SU-DHL-6 (cell line): Measurements from ENCODE around the gene UGT2A3.

Source experiments
- H2AFZ ChIP-seq: fragments of 200-600 bp; sonication (generic); 2 replicates; pipeline ENCODE4 v1.6.1; 2014; ENCODE audit warnings: low read depth, mild to moderate bottlenecking, moderate library complexity, mixed read lengths, antibody characterized with exemption, low read length; ENCODE audit not compliant: severe bottlenecking
- H3F3A ChIP-seq: fragments of 200-600 bp; shearing (Covaris generic); 2 replicates; pipeline ENCODE4 v1.6.0; 2016; ENCODE audit warnings: antibody characterized with exemption, mild to moderate bottlenecking; ENCODE audit not compliant: insufficient read depth
- H3K27ac ChIP-seq: fragments of 200-600 bp; sonication (generic); 2 replicates; pipeline ENCODE4 v1.5.1; 2016; ENCODE audit warnings: low read depth, mild to moderate bottlenecking, low read length, moderate library complexity, mixed read lengths
- H3K27me3 ChIP-seq: fragments of 200-600 bp; sonication (generic), shearing (Covaris generic); 2 replicates; pipeline ENCODE4 v1.6.0; 2014; ENCODE audit warnings: mild to moderate bottlenecking, low read length
- H3K36me3 ChIP-seq: fragments of 200-600 bp; sonication (generic); 2 replicates; pipeline ENCODE4 v1.6.1; 2014; ENCODE audit warnings: mild to moderate bottlenecking, low read length, mixed read lengths
- H3K4me2 ChIP-seq: fragments of 300-600, 200-600 bp; shearing (Covaris generic), sonication (generic); 2 replicates; pipeline ENCODE4 v1.6.0; 2014; ENCODE audit warnings: low read length, low read depth, mild to moderate bottlenecking; ENCODE audit not compliant: poor library complexity, severe bottlenecking
- H3K4me3 ChIP-seq: fragments of 200-600 bp; sonication (generic); 2 replicates; pipeline ENCODE4 v1.5.1; 2014; ENCODE audit warnings: antibody characterized with exemption, low read length, mild to moderate bottlenecking, mixed read lengths; ENCODE audit not compliant: insufficient read depth, poor library complexity, severe bottlenecking
- H3K79me2 ChIP-seq: fragments of 200-600 bp; sonication (generic); 2 replicates; pipeline ENCODE4 v1.6.1; 2014; ENCODE audit warnings: mild to moderate bottlenecking, low read length, moderate library complexity; ENCODE audit not compliant: insufficient read depth
- H3K9ac ChIP-seq: fragments of 200-600 bp; sonication (generic); 2 replicates; pipeline ENCODE4 v1.7.0; 2014; ENCODE audit warnings: mild to moderate bottlenecking, low read length
- H3K9me2 ChIP-seq: fragments of 200-600 bp; sonication (generic); replicated peaks from 2 replicates; pipeline ENCODE4 v1.6.1; 2014; ENCODE audit warnings: low read length; ENCODE audit not compliant: insufficient read depth
- H3K9me3 ChIP-seq: fragments of 200-600 bp; sonication (generic); 2 replicates; pipeline ENCODE4 v1.6.1; 2014; ENCODE audit warnings: low read length, mixed read lengths; ENCODE audit not compliant: insufficient read depth
- H4K20me1 ChIP-seq: fragments of 200-600 bp; sonication (generic); 2 replicates; pipeline ENCODE4 v1.6.1; 2014; ENCODE audit warnings: low read depth, mild to moderate bottlenecking, antibody characterized with exemption, low read length, moderate library complexity, mixed read lengths
- CTCF ChIP-seq: fragments of 200-600 bp; sonication (generic); IDR thresholded peaks from one replicate; pipeline ENCODE4 v1.5.1; 2017; ENCODE audit warnings: antibody characterized with exemption, mild to moderate bottlenecking, low read length, moderate library complexity; ENCODE audit not compliant: insufficient read depth, poor library complexity, severe bottlenecking
- EZH2phosphoT487 ChIP-seq: fragments of 200-600 bp; sonication (generic), shearing (Covaris generic); conservative IDR thresholded peaks from 2 replicates; pipeline ENCODE4 v1.6.1; 2018; ENCODE audit warnings: mild to moderate bottlenecking, antibody characterized with exemption, low read length, moderate library complexity, mixed read lengths

The UGT2A3 gene

GRCh38 chr4:68954126-68954525, 2.5 kb upstream of the UGT2A3 start:
- Histone ChIP-seq H4K20me1 (no peaks in the 10 kb centered on the region), H3K36me3 (no peaks in the 10 kb centered on the region), H3K4me3 (no peak overlapping the region), H3K4me2 (no peak overlapping the region), H3K27me3 (no peaks in the 10 kb centered on the region), H3K9me2 (no peaks in the 10 kb centered on the region), H3K79me2 (no peaks in the 10 kb centered on the region), H3F3A (no peaks in the 10 kb centered on the region), H2AFZ (no peak overlapping the region), H3K27ac (no peak overlapping the region), H3K9me3 (no peaks in the 10 kb centered on the region), H3K9ac (no peak overlapping the region)
- TF ChIP-seq EZH2phosphoT487 (no peak), CTCF (no peak)

GRCh38 chr4:68953056-68953596, 1.5 kb upstream of the UGT2A3 start:
- no peaks in the 10 kb centered on the region for H3K79me2 ChIP-seq
- H3K4me2 ChIP-seq = no peak overlapping the region
- H3K9me3 ChIP-seq = no peaks in the 10 kb centered on the region
- no peak overlapping the region for H3K27ac ChIP-seq
- no peaks in the 10 kb centered on the region for H3K9me2 ChIP-seq
- no peak overlapping the region for H3K4me3 ChIP-seq
- H2AFZ ChIP-seq = no peak overlapping the region
- H3F3A ChIP-seq = no peaks in the 10 kb centered on the region
- H3K9ac ChIP-seq = no peak overlapping the region
- no peaks in the 10 kb centered on the region for H4K20me1 ChIP-seq
- TF ChIP-seq EZH2phosphoT487 (no peak), CTCF (no peak)
- no peaks in the 10 kb centered on the region for H3K36me3 ChIP-seq
- H3K27me3 ChIP-seq = no peaks in the 10 kb centered on the region

GRCh38 chr4:68951806-68952585, 392 bp upstream of the UGT2A3 start:
- Histone ChIP-seq H3K9ac (no peak overlapping the region), H2AFZ (no peak overlapping the region), H3K9me2 (no peaks in the 10 kb centered on the region), H3K9me3 (no peaks in the 10 kb centered on the region), H3K27ac (no peak overlapping the region), H3K36me3 (no peaks in the 10 kb centered on the region), H3K4me2 (no peak overlapping the region), H4K20me1 (no peaks in the 10 kb centered on the region), H3F3A (no peaks in the 10 kb centered on the region), H3K27me3 (no peaks in the 10 kb centered on the region), H3K4me3 (no peak overlapping the region), H3K79me2 (no peaks in the 10 kb centered on the region)
- TF ChIP-seq EZH2phosphoT487 (no peak), CTCF (no peak)
